K562 (cell line): ENCODE results near the gene CADM2. TPM values are rescaled to one million over a fixed set of nuclear protein-coding genes. Genes with fewer than 3 reads are reported as not detected.

Experiments used
- ATAC-seq: fragments of 200-7000 bp; cut with Tn5 transposase; 3 replicates; pipeline ENCODE4 v1.9.1; 2020; ENCODE audit warnings: moderate library complexity
- BruUV-seq: library from RNA; stranded (reverse); fragments of 400-500 nt; replicated peaks from 2 replicates; lab custom pipeline; 2021; lab: Mats Ljungman, UMichigan
- CTCF ChIA-PET: fragments of 300-600 bp; formaldehyde crosslinking; extraction: SDS; loops from one replicate; lab custom pipeline; 2021; ENCODE audit warnings: low intra/inter-chr PET ratio; lab: Yijun Ruan, JAX
- POLR2A ChIA-PET: fragments of 300-600, 350-650 bp; sonication (Branson Sonifier 250); formaldehyde crosslinking; extraction: SDS; loops from one replicate; lab custom pipeline; 2021; ENCODE audit warnings: antibody characterized with exemption, inconsistent platforms; lab: Yijun Ruan, JAX
- DNase-seq, 4 experiments: peaks; one replicate each; pipeline versions ENCODE4 v3.0.0 to v3.0.0-alpha.2; 2011 to 2018; ENCODE audit warnings: low spot score in 3 of 4, mixed read lengths in 3 of 4; ENCODE audit errors: extremely low read depth in 1 of 4
- FAIRE-seq: peaks from 2 replicates; lab custom pipeline; 2011; peaks lifted over from hg19 to GRCh38; lab: Jason Lieb, UNC
- H2AFZ ChIP-seq: 2 replicates; pipeline ENCODE4 v1.6.0; 2011; ENCODE audit warnings: low read depth, low read length, control low read depth, inconsistent platforms
- H3K27ac ChIP-seq: fragments of 200-600 bp; 3 replicates; pipeline ENCODE4 v1.8.0; 2011; ENCODE audit warnings: low read depth, mild to moderate bottlenecking, control low read depth, inconsistent platforms, low read length, moderate library complexity, mixed read lengths; ENCODE audit errors: extremely low read depth
- H3K27me3 ChIP-seq, 2 experiments: fragments of 300-600 bp in 1 of 2; 2 replicates in 1 of 2; 3 replicates in 1 of 2; pipeline versions ENCODE4 v1.6.0 to v1.8.0; 2011; ENCODE audit warnings: inconsistent platforms in 2 of 2, low read length in 2 of 2, mild to moderate bottlenecking in 1 of 2, mixed read lengths in 1 of 2, moderate library complexity in 1 of 2; ENCODE audit not compliant: control insufficient read depth in 2 of 2, insufficient read depth in 2 of 2
- H3K36me3 ChIP-seq: fragments of 300-600 bp; 3 replicates; pipeline ENCODE4 v1.8.0; 2011; ENCODE audit warnings: mild to moderate bottlenecking, low read length, inconsistent platforms; ENCODE audit not compliant: control insufficient read depth, insufficient read depth
- H3K4me1 ChIP-seq, 2 experiments: fragments of 200-600 bp in 1 of 2; replicated peaks in 1 of 2; 2 replicates in 1 of 2; 3 replicates in 1 of 2; pipeline versions ENCODE4 v1.5.1 to v1.8.0; 2011; ENCODE audit warnings: inconsistent platforms in 2 of 2, low read length in 2 of 2, mild to moderate bottlenecking in 1 of 2, mixed read lengths in 1 of 2, moderate library complexity in 1 of 2; ENCODE audit not compliant: control insufficient read depth in 2 of 2, insufficient read depth in 2 of 2
- H3K4me2 ChIP-seq: 2 replicates; pipeline ENCODE4 v1.6.1; 2011; ENCODE audit warnings: low read length, control low read depth, inconsistent platforms, mixed read lengths; ENCODE audit not compliant: insufficient read depth
- H3K4me3 ChIP-seq: fragments of 200-600 bp; sonication (generic), shearing (Covaris generic); 2 replicates; pipeline ENCODE4 v1.5.1; 2016; ENCODE audit warnings: control low read depth, inconsistent platforms
- H3K79me2 ChIP-seq: fragments of 200-600 bp; 3 replicates; pipeline ENCODE4 v1.8.0; 2011; ENCODE audit warnings: low read length, inconsistent platforms; ENCODE audit not compliant: control insufficient read depth, insufficient read depth
- H3K9ac ChIP-seq, 2 experiments: 2 replicates each; pipeline versions ENCODE4 v1.6.0 to v1.6.1; 2011; ENCODE audit warnings: low read depth in 2 of 2, low read length in 2 of 2, control low read depth in 1 of 2, inconsistent platforms in 1 of 2, mild to moderate bottlenecking in 1 of 2, mixed read lengths in 1 of 2; ENCODE audit not compliant: insufficient read depth in 1 of 2
- H3K9me1 ChIP-seq: one replicate; pipeline ENCODE4 v1.6.0; 2011; ENCODE audit warnings: inconsistent platforms, mild to moderate bottlenecking, low read length, moderate library complexity; ENCODE audit not compliant: control insufficient read depth, insufficient read depth
- H3K9me3 ChIP-seq: replicated peaks from 2 replicates; pipeline ENCODE4 v1.5.1; 2011; ENCODE audit warnings: low read depth, low read length, inconsistent platforms; ENCODE audit not compliant: control insufficient read depth, insufficient read depth
- H4K20me1 ChIP-seq: replicated peaks from 2 replicates; pipeline ENCODE4 v1.6.1; 2011; ENCODE audit warnings: low read length, inconsistent platforms, mixed read lengths; ENCODE audit not compliant: control insufficient read depth, insufficient read depth
- ARID1B ChIP-seq: fragments of 450-650 bp; IDR thresholded peaks from 2 replicates; pipeline ENCODE4 v1.6.1; 2016; ENCODE audit warnings: antibody characterized with exemption, mild to moderate bottlenecking, inconsistent platforms
- BHLHE40 ChIP-seq: IDR thresholded peaks from 2 replicates; pipeline ENCODE4 v1.6.1; 2011; ENCODE audit warnings: low read length, improper control_type of control experiment
- CC2D1A ChIP-seq: fragments of 450-650 bp; IDR thresholded peaks from 2 replicates; pipeline ENCODE4 v1.6.1; 2017; ENCODE audit warnings: mild to moderate bottlenecking
- CHCHD3 ChIP-seq: fragments of 250-450 bp; sonication (Bioruptor Pico); IDR thresholded peaks from 2 replicates; pipeline ENCODE4 v2.1.2; 2022; ENCODE audit warnings: mild to moderate bottlenecking
- CHD1 ChIP-seq: fragments of 200-600 bp; sonication (generic); IDR thresholded peaks from one replicate; pipeline ENCODE4 v1.6.1; 2012; ENCODE audit warnings: mild to moderate bottlenecking, moderate library complexity, low read length, inconsistent platforms
- E4F1 ChIP-seq: fragments of 250-450 bp; sonication (Bioruptor Pico); IDR thresholded peaks from 2 replicates; pipeline ENCODE4 v1.5.0; 2021; ENCODE audit warnings: mild to moderate bottlenecking, borderline replicate concordance
- FOXK2 ChIP-seq, 2 experiments: fragments of 450-650 bp; IDR thresholded peaks in 1 of 2; conservative IDR thresholded peaks in 1 of 2; 2 replicates each; pipeline ENCODE4 v1.6.1; 2016; ENCODE audit warnings: low read depth in 2 of 2, mild to moderate bottlenecking in 1 of 2
- NFATC3 ChIP-seq: fragments of 450-650 bp; IDR thresholded peaks from 2 replicates; pipeline ENCODE4 v1.6.1; 2017; ENCODE audit warnings: mild to moderate bottlenecking
- ZFX ChIP-seq: sonication (generic); formaldehyde crosslinking; IDR thresholded peaks from 2 replicates; pipeline ENCODE4 v1.8.0; 2022; ENCODE audit warnings: mild to moderate bottlenecking, missing genetic modification reagents, moderate library complexity
- WGBS: fragments of 100-300 bp; shearing (Covaris generic); methylation state at CpG from one replicate; pipeline ENCODE4 v1.1.6; 2016; ENCODE audit warnings: low coverage, mixed read lengths; ENCODE audit not compliant: insufficient coverage; ENCODE audit errors: missing lambda C conversion rate; 5-methylcytosine and 5-hydroxymethylcytosine counted together
- in situ Hi-C: fragments of 300-500 bp; cut with MboI; formaldehyde crosslinking; loops from 4 replicates; pipeline ENCODE4 v1.15.0; 2018; ENCODE audit warnings: inconsistent platforms, mixed read lengths
- intact Hi-C: fragments of 100-400 bp; cut with micrococcal nuclease; formaldehyde crosslinking; loops from 2 replicates; pipeline ENCODE4 v1.14.2; 2022
- polyA plus RNA-seq, 8 experiments: library from polyadenylated mRNA; depleted of rRNA in 4 of 8; stranded (reverse) in 5 of 8; unstranded in 3 of 8; fragments of >200 nt; fragmentation: Nextera tagmentation in 2 of 8; fragmentation: Illumina TruSeq in 1 of 8; extraction: Ambion mirVana in 2 of 8; extraction: Trizol in 1 of 8; gene quantifications; 2 replicates each; pipeline versions ENCODE4 v1.2.1 to v1.2.3, GENCODE V29; 2011 to 2014; ENCODE audit warnings: inconsistent platforms in 1 of 8, missing spikeins in 1 of 8
- total RNA-seq, 7 experiments: library from RNA; depleted of rRNA in 6 of 7; stranded (reverse); fragments of >200 nt in 6 of 7; fragmentation: Illumina TruSeq in 2 of 7; extraction: Trizol in 2 of 7; gene quantifications; 2 replicates each; pipeline versions ENCODE4 v1.2.1 to v1.2.3, GENCODE V29; 2011 to 2021; ENCODE audit warnings: low replicate concordance in 1 of 7

CADM2 gene
- total and polyA plus RNA-seq, 9 of the 15 experiments (the other 6 are each of a cell fraction or from before 2014, with no cell fraction given) = 0.11 to 3.2 (median 0.95) TPM

- DNase-seq (no peak), ATAC-seq (no peak), FAIRE-seq (no peak)
- in situ Hi-C loops (no loop called here), intact Hi-C loops (no loop called here)
- Histone ChIP-seq H3K4me1 (no peaks in the 10 kb centered on the region), H3K9me3 (no peaks in the 10 kb centered on the region), H3K79me2 (no peaks in the 10 kb centered on the region), H3K4me2 (no peak overlapping the region), H4K20me1 (no peaks in the 10 kb centered on the region), H3K27me3 (no peaks in the 10 kb centered on the region), H3K27ac (no peak overlapping the region), H3K4me3 (no peak overlapping the region), H2AFZ (no peak overlapping the region), H3K9ac (no peak overlapping the region), H3K9me1 (no peaks in the 10 kb centered on the region)
- ChIA-PET CTCF (no interaction called here), POLR2A (no interaction called here)
- WGBS = 0% methylated on average over 1 of the region's 1 CpG
- BruUV-seq = no TSS peak
- TF ChIP-seq CHCHD3 (CRISPR knock-in tag) (no peak), CHD1 (no peak), ARID1B (no peak), CC2D1A (no peak)
- TF ChIP-seq, all 486 proteins: peak for 0
- no peaks in the 10 kb centered on the region for H3K36me3 ChIP-seq
Observed at GRCh38 chr3:85603378-85603777, 644.6 kb downstream of the CADM2 start.

DNA sequence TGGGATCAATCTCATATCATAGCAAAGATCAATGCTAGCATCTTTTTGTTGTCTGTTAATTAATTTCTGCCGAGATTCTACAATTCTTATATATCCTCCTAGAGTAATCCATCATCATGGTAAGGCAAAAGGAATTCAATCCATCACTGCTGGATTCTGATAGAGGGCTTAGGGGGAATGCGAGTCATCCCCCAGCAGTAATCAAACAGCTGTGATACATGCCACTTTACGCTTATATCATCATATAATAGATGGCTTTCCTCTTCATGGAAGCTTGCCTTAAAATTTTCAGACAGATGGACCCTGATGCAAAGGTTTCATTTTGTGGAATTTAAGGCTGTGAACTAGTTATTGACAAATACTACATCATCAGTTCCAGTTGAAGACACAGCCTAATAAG, 645.9 kb downstream of the CADM2 start:
- Histone ChIP-seq H3K9me1 (no peaks in the 10 kb centered on the region), H3K27me3 (no peaks in the 10 kb centered on the region), H2AFZ (no peak overlapping the region), H3K4me1 (no peaks in the 10 kb centered on the region), H3K79me2 (no peaks in the 10 kb centered on the region)
- TF ChIP-seq NFATC3 (no peak), E4F1 (no peak), BHLHE40 (no peak), FOXK2 (conservative IDR thresholded peaks at IDR 0.05 in 1 of 2, IDR thresholded peaks at IDR 0.05 in 1 of 2; ENCODE audit: low read depth in 2 of 2) (no peak), ZFX (CRISPR knock-in tag) (no peak)
- TF ChIP-seq, all 486 proteins: peak for 0
- ATAC-seq (no peak), FAIRE-seq (no peak), DNase-seq (no peak)
- H3K4me2 ChIP-seq = no peak overlapping the region
- intact Hi-C loops = no loop called here
- 2% methylated on average over 3 of the region's 3 CpGs for WGBS
- H3K4me3 ChIP-seq = no peak overlapping the region
- no peak overlapping the region for H3K9ac ChIP-seq
- no peaks in the 10 kb centered on the region for H3K9me3 ChIP-seq
- BruUV-seq = no TSS peak
- H3K27ac ChIP-seq = no peak overlapping the region
- POLR2A ChIA-PET = no interaction called here
- in situ Hi-C loops = no loop called here
- no peaks in the 10 kb centered on the region for H3K36me3 ChIP-seq
- no peaks in the 10 kb centered on the region for H4K20me1 ChIP-seq
- CTCF ChIA-PET = no interaction called here
